Measurements from ENCODE around the gene C12orf76. TPM values are rescaled to one million over a fixed set of nuclear protein-coding genes. Genes with fewer than 3 reads are reported as not detected.

Gene C12orf76
- total and polyA plus RNA-seq, 2 experiments from 2014 or later, result 14.3 to 14.5 TPM

DNA sequence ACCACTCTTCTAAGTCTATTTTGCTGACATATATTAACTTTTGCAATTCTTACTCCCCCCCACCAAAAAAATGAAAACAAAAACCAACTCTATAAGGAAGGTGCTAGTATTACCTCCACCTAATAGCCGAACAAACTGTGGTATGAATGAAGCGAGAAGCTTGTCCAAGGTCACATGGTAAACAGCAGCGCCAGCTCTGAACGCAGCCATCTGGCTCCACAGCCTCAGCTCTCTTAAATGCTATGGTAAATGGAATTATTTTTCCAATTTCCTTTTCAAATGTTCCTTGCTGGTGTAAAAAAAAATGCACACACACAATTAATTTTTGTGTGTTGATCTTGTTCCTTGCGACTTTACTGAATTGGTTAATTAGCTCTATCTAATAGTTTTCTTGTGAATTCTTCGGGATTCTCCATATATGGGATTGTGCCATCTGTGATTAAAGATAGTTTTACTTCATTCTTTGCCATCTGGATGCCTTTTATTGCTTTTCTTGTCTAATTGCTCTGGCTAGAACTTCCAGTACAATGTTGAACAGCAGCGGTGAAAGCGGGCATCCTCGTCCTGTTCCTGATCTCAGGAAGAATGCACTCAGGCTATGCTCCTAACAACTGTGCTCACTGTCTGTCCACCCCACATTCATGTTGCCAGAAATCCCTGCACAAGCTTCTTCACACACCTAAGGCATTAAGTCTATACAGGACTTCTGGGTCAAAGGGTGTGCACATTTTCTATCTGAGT is 10.7 kb upstream of the C12orf76 start:
- Histone ChIP-seq H3K79me2 (replicated peaks; ENCODE audit: insufficient read depth) (no peaks in the 10 kb centered on the region), H4K20me1 (replicated peaks; ENCODE audit: insufficient read depth) (no peaks in the 10 kb centered on the region), H3K9me2 (ENCODE audit: insufficient read depth) (no peaks in the 10 kb centered on the region), H3K27me3 (ENCODE audit: insufficient read depth) (no peaks in the 10 kb centered on the region), H3K36me3 (ENCODE audit: insufficient read depth) (no peaks in the 10 kb centered on the region), H3K4me2 (no peak overlapping the region), H3F3A (replicated peaks; ENCODE audit: low read depth) (no peaks in the 10 kb centered on the region), H3K4me3 (no peak overlapping the region), H3K27ac (ENCODE audit: low read depth) (no peak overlapping the region), H2AFZ (no peak overlapping the region), H3K4me1 (ENCODE audit: insufficient read depth) (no peaks in the 10 kb centered on the region)
- Mint-ChIP-seq H3K4me1 (peaks cover 3% of the 10 kb centered on the region; the same call in 1 of the 3 replicates), H3K36me3 (ENCODE audit: low read depth) (no peaks in the 10 kb centered on the region), H3K27me3 (ENCODE audit: insufficient read depth, low read depth, poor library complexity) (peaks cover 6% of the 10 kb centered on the region), H3K27ac (no peak overlapping the region), H3K9me3 (no peaks in the 10 kb centered on the region; the same call in 2 of the 3 replicates), H3K4me3 (no peak overlapping the region)
- DNase-seq (ENCODE audit: low spot score) (no peak), ATAC-seq (no peak)
- no peak for TF ChIP-seq EZH2phosphoT487 (IDR thresholded peaks at IDR 0.05; ENCODE audit: unreplicated experiment)
- TF ChIP-seq CREB1 (CRISPR knock-in tag; IDR thresholded peaks at IDR 0.05; ENCODE audit: low read depth), result no peak
- TF ChIP-seq EZH2 (IDR thresholded peaks at IDR 0.05; ENCODE audit: low read depth, unreplicated experiment), result no peak
- no peak for TF ChIP-seq STAT1 (IDR thresholded peaks at IDR 0.05; ENCODE audit: unreplicated experiment)
- no peak for TF ChIP-seq POLR2AphosphoS5 (IDR thresholded peaks at IDR 0.05; ENCODE audit: low read depth)
- TF ChIP-seq NANOG (IDR thresholded peaks at IDR 0.05; ENCODE audit: borderline replicate concordance), result no peak
- TF ChIP-seq, protein P1, sequence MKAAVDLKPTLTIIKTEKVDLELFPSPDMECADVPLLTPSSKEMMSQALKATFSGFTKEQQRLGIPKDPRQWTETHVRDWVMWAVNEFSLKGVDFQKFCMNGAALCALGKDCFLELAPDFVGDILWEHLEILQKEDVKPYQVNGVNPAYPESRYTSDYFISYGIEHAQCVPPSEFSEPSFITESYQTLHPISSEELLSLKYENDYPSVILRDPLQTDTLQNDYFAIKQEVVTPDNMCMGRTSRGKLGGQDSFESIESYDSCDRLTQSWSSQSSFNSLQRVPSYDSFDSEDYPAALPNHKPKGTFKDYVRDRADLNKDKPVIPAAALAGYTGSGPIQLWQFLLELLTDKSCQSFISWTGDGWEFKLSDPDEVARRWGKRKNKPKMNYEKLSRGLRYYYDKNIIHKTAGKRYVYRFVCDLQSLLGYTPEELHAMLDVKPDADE (IDR thresholded peaks at IDR 0.05), result no peak
- TF ChIP-seq, protein P2, sequence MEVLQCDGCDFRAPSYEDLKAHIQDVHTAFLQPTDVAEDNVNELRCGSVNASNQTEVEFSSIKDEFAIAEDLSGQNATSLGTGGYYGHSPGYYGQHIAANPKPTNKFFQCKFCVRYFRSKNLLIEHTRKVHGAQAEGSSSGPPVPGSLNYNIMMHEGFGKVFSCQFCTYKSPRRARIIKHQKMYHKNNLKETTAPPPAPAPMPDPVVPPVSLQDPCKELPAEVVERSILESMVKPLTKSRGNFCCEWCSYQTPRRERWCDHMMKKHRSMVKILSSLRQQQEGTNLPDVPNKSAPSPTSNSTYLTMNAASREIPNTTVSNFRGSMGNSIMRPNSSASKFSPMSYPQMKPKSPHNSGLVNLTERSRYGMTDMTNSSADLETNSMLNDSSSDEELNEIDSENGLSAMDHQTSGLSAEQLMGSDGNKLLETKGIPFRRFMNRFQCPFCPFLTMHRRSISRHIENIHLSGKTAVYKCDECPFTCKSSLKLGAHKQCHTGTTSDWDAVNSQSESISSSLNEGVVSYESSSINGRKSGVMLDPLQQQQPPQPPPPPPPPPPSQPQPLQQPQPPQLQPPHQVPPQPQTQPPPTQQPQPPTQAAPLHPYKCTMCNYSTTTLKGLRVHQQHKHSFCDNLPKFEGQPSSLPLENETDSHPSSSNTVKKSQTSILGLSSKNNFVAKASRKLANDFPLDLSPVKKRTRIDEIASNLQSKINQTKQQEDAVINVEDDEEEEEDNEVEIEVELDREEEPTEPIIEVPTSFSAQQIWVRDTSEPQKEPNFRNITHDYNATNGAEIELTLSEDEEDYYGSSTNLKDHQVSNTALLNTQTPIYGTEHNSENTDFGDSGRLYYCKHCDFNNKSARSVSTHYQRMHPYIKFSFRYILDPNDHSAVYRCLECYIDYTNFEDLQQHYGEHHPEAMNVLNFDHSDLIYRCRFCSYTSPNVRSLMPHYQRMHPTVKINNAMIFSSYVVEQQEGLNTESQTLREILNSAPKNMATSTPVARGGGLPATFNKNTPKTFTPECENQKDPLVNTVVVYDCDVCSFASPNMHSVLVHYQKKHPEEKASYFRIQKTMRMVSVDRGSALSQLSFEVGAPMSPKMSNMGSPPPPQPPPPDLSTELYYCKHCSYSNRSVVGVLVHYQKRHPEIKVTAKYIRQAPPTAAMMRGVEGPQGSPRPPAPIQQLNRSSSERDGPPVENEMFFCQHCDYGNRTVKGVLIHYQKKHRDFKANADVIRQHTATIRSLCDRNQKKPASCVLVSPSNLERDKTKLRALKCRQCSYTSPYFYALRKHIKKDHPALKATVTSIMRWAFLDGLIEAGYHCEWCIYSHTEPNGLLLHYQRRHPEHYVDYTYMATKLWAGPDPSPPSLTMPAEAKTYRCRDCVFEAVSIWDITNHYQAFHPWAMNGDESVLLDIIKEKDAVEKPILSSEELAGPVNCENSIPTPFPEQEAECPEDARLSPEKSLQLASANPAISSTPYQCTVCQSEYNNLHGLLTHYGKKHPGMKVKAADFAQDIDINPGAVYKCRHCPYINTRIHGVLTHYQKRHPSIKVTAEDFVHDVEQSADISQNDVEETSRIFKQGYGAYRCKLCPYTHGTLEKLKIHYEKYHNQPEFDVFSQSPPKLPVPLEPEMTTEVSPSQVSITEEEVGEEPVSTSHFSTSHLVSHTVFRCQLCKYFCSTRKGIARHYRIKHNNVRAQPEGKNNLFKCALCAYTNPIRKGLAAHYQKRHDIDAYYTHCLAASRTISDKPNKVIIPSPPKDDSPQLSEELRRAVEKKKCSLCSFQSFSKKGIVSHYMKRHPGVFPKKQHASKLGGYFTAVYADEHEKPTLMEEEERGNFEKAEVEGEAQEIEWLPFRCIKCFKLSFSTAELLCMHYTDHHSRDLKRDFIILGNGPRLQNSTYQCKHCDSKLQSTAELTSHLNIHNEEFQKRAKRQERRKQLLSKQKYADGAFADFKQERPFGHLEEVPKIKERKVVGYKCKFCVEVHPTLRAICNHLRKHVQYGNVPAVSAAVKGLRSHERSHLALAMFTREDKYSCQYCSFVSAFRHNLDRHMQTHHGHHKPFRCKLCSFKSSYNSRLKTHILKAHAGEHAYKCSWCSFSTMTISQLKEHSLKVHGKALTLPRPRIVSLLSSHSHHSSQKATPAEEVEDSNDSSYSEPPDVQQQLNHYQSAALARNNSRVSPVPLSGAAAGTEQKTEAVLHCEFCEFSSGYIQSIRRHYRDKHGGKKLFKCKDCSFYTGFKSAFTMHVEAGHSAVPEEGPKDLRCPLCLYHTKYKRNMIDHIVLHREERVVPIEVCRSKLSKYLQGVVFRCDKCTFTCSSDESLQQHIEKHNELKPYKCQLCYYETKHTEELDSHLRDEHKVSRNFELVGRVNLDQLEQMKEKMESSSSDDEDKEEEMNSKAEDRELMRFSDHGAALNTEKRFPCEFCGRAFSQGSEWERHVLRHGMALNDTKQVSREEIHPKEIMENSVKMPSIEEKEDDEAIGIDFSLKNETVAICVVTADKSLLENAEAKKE (CRISPR knock-in tag; IDR thresholded peaks at IDR 0.05), result no peak
- TF ChIP-seq, protein P3, sequence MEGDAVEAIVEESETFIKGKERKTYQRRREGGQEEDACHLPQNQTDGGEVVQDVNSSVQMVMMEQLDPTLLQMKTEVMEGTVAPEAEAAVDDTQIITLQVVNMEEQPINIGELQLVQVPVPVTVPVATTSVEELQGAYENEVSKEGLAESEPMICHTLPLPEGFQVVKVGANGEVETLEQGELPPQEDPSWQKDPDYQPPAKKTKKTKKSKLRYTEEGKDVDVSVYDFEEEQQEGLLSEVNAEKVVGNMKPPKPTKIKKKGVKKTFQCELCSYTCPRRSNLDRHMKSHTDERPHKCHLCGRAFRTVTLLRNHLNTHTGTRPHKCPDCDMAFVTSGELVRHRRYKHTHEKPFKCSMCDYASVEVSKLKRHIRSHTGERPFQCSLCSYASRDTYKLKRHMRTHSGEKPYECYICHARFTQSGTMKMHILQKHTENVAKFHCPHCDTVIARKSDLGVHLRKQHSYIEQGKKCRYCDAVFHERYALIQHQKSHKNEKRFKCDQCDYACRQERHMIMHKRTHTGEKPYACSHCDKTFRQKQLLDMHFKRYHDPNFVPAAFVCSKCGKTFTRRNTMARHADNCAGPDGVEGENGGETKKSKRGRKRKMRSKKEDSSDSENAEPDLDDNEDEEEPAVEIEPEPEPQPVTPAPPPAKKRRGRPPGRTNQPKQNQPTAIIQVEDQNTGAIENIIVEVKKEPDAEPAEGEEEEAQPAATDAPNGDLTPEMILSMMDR (conservative IDR thresholded peaks at IDR 0.05; ENCODE audit: low read depth in 2 of 2), result no peak
- no peak for TF ChIP-seq REST (IDR thresholded peaks at IDR 0.05; ENCODE audit: unreplicated experiment)
- TF ChIP-seq ZNF331 (CRISPR knock-in tag; IDR thresholded peaks at IDR 0.05; ENCODE audit: low read depth), result no peak
- TF ChIP-seq ZNF114 (CRISPR knock-in tag; IDR thresholded peaks at IDR 0.05), result no peak
- TF ChIP-seq JUNB (IDR thresholded peaks at IDR 0.05; ENCODE audit: unreplicated experiment), result no peak

Data from GM23338 (cell line).